NCI-H1694 treated with DMSO at 0.1 percent for 48 hours (cell line): ENCODE measurements around the gene OTOG.

Experiments used
- DNase-seq: peaks from one replicate; lab custom pipeline; 2025; lab: John Stamatoyannopoulos, UW

Gene OTOG

DNA sequence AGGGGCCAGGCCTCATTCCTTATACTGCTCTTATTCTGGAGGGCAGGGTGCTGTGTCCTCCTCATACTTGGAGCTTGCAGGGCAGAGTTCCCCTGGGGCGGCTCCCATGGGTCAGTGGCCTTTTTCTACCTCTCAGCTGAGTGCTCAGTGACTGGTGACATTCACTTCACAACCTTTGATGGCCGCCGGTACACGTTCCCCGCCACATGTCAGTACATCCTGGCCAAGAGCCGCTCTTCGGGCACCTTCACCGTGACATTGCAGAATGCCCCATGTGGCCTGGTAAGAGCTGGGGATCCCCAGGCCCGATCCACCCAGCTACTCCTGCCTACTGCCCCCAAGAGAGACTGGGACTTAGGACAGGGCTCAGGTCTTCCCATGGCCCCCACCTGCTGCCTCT lies 14.5 kb downstream of the OTOG start:
- no peak for DNase-seq

DNA sequence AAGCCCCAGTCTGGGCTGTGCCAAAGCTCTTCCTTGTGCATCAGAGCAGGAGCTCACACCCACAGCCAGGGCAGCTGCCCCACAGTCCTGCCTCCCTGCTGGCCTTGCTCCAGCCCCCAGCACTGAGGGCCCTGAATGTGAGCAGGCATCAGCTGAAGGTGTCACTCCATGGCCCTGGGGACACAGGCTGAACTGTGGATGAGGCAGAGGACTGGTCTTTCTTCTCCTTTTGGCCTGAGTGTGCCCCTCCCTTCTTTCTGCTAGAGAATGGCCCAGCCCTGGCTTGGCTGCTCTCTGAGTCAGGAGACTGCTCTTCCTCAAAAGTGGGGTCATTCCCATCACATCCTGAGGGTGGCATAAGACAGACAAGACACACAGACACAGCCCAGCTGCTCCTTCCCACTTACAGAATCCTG lies 16.2 kb downstream of the OTOG start:
- DNase-seq: no peak

DNA sequence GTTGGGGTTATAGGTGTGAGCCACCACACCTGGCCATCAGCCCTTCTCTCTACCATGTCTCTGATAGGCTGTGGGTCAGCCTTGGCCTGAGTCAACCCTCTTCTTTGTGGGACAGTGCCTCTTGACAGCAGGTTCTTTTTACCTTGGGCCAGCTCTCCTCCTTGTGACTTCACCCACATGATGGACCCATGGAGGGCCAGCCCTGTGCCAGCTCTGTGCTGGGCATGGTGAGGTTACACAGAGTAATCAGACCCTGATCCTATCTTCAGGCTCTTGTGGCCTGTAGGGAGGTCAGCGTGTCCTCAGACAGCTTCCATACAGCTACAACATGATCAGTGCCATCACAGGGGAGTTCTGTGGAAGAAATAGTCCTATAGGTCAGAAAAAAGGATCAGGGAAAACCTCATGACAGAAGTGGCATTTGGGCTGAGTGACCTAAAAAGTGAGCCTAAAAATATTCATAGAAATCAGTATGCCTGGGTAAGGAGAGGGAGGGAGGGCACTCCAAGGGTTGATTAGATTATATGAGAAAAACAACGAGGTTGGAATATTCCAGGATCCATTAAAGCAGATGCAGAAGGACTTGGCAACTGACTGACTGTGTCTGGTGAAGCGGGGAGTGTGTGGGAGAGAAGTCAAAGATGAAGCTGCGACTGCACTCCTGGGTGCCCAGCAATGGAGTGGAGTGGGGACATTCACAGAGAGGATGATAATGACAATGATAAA lies 17.1 kb downstream of the OTOG start:
- DNase-seq: no peak

DNA sequence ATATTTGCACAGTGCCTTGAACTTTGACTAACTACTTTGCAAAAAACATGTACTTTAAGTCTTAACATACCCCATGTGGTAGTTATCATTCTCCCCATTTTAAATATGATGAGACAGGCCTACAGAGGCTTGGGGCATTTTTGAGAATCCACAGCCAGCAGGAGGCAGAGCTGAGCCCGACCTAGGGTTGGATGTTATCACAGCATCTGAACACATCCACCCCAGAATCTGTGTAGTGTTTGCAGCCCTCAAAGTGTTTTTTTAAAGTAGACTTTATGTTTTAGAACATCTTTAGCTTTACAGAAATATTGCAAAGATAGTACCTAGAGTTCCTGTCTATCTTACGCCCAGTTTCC lies 17.6 kb downstream of the OTOG start:
- DNase-seq: no peak

DNA sequence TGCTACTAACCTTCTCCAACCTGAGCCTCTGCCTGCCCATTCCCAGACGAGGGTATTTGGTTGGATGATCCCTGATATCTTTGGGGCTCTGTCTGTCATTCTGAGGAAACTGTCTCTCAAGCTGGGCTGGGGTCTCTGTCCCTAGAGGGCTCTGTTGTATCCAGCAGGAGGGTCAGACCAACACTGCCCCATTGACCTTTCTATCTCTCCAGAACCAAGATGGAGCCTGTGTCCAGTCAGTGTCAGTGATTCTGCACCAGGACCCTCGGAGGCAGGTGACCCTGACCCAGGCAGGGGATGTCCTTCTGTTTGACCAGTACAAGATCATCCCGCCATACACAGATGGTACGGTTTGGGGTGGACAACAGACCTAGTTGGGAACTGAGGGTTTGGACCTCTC lies 21.9 kb downstream of the OTOG start:
- no peak for DNase-seq

DNA sequence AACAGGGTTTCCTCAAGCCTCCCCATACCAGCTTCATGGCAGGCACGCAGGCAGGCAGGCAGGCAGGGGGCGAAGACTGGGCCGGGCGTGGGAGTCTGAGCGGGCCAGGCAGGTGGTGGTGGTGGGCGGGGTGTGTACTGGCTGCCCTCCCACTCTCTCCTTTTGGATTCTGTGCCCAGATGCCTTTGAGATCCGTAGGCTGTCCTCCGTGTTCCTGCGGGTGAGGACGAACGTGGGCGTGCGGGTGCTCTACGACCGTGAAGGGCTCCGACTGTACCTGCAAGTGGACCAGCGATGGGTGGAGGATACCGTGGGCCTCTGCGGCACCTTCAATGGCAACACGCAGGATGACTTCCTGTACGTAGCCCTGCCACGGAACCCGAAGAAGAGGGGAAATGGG lies 23.0 kb downstream of the OTOG start:
- DNase-seq: no peak

DNA sequence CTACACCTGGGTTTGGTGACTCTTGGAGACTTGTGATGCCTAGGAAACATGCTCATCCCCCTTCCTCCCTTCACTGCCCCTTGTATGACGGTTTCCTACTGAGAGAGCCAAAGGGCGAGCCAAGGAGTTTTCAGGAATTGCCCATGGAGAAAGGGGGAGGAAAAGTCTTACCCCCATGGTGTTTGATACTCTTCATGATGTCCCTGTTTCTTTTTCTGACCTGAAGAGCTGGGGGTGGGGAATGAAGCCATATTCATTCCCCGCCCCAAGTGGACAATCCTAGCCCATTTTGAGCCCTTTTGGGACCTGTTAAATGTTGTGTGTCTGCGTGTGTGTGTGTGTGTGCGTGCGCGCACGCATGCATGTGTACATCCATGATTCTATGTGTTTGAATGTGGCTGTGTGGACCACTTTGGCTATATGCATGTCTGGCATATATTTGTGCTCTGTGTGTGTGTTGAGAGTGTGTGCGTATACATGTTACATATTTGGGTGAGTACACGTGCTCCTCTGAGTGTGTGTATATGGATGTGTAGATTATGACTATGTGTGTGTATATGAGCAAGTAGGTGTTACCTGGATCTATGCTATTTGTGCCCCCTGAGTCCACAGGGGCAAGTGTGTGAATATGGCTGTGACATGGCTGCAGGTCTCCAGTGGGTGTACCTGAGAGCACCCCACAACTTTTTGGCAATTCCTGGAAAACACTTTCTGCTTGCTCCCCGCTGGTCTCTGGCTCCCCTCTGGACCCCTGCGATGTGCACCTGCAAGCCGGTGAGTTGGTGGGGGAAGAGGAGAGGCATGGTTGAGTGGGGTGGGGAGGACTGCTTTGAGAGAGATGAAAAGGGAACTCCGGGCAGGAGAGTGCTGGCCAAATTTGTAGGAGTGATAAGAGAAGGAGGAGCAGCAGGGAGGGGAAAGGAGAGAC lies 24.6 kb downstream of the OTOG start:
- DNase-seq: no peak

DNA sequence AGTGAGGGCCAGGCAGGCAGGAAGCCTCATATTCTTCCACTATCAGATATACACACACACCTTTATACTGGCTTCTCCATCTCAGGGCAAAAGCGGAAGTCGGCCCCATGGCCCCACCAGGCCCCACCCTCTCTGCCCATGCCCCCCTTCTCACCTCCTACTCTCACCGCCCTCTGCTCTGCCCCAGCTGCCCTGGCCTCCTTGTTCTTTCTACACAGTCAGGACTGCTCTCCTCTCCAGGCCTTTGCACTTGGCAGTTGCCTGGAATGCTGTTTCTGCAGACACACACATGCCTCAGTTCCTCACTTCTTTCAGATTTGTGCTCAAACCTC lies 25.3 kb downstream of the OTOG start:
- no peak for DNase-seq

DNA sequence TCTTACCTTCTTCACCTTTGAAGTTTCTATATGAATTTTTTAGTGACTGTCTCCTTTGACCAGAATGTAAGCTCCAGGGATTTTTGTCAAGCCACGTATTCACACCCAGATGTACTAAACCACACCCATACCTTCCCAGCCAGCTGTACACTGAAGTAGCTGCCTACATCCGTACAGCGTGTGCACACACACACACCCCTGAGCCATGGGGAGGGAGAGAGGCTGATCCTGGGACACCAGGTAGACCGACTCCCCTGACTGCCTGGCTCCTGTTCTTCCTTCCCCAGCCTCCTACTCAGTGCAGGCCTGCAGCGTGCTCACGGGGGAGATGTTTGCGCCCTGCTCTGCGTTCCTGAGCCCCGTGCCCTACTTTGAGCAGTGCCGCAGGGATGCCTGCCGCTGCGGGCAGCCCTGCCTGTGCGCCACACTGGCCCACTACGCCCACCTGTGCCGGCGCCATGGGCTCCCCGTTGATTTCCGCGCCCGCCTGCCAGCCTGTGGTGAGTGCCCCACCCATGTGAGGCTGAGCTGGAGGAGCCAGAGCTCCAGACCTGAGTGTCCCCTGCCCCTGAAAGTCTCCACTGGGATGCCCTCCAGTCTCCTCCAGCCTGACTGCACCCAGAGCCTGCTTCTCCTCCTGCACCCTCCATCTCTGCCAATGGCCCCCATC lies 25.9 kb downstream of the OTOG start:
- DNase-seq: no peak

DNA sequence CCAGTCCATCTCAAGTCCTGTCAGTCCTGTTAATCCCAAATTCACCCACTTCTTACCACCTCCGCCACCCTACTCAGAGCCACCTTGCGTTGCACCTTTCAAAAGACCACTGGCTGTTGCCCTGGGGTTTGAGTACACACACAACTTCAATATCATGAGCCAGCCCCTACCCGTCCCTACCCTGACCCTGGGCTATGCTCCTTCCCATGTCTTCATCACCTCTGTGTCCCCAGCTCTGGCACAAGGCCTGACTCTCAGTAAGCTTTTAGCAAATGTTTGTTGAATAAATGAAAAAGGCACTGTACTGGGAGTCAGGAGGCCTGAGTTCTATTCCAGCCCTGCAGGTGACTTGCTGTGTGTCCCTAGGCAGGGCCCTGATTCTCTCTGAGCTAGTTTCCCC lies 26.5 kb downstream of the OTOG start:
- no peak for DNase-seq

DNA sequence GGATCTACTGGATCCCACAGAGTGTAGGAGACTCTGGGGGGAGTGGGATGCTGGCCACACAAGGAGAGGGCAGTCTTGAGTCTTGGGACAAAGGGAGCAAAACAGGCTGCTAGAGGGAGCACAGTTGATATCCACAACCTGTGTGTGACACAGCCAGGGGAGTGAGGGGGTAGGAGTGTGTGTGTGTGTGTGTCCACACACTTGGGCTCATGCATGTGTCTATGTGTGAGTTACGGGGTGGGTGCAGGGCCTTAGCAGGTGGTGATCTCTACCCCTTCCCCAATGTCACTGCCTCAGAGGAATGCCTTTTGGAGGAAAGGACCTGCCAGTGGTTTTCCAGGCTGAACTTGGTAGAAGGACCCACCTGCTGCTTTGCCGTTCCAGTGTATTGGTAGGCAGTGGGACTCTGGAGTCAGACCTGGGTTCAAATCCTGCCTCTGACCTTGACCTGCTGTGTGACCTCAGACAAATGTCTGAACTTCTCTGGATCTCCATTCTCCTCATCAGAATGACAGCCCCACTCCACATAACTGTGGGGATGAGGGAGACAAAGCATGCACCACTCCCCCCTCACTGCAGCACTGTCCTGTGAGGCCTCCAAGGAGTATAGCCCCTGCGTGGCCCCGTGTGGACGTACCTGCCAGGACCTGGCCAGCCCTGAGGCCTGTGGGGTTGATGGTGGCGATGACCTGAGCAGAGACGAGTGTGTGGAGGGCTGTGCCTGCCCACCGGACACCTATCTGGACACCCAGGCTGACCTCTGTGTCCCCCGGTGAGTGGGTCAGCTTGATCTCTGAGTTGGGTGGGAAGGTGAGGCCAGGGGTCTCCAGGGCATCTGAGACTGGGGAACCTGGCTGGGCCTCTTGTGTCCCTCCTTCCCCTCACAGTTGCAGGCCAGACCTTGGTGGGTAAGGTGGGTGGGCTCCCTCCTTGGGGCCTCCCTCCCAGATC lies 27.4 kb downstream of the OTOG start:
- no peak for DNase-seq

DNA sequence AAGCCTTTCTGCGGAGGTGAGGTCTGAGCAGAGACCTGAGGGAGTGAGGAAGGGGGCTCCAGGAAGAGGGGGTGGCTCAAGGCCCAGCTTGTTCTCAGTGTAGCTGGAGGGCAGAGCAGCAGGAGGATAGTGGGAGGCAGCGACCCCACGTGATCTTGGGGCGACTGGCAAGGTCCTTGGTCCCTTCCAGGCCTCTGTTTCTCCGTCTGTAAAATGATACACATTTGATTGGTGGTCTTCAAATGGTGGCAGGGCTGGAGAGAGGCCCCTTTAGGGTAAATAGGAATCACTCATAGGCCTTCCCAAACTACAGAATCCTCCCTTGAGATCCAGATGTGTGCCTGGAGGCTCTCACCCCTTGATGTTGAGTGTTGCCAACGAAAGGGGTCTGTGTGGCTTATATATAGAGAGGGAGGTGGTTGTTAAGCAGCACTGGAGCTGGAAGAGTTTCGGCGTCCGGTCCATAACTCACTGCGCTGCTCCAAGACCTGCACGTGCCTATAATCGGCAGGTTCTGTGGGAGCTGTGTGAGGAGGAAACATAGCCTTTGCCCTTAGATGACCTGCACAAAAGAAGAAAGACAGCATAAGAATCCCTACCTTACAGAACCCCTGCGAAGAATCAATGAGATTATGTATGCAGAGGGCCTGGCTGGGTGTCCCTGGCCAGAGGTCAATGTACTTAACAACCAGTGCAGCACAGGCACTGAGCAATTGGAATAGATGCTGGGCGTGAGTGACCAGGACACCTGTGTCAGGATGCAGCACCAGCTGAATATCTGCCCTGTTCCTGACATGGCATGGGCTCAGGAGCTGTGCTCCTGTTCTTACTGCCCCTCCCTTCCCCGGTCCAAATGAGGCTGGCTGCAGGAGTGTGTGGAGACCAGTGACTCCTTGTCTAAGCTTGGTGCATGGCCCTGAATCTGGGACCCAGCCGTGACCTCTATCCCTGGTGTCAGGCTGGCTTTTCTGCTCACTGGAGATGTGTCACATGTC lies 28.7 kb downstream of the OTOG start:
- DNase-seq: no peak

DNA sequence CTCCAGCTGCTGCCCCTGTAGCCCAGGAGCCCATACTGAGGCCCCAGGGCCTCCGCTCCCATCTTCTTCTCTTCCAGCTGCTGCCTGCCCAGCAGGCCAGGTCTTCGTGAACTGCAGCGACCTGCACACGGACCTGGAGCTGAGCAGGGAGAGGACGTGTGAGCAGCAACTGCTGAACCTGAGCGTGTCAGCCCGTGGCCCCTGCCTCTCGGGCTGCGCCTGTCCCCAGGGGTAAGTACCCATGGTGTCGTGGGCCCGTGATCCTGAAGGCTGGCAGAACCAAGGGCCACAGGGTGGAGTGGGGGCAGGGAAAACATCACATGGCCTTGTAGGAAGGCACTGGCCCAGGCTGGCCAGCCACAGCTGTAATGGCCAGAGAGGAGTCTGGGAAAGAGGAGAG lies 31.2 kb downstream of the OTOG start:
- DNase-seq: no peak

DNA sequence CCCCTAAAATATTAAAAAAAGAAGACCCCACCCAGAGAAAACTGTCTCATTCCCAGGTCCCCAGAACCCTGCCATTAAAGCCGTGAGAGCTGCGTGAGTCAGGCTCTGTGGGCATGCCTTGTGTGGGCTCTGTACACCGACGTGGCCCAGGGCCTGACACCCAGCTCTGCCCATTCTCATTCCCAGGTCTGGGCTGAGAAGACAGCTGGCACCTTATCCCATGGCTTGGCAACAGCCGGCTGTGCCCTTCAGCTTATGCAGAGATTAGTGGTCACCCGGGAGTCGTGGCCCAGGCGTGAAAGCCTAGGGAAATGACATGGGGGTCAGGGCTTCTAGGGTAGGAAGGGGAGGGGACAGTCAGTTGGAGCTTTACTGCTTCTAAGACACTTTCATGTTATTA lies 31.9 kb downstream of the OTOG start:
- no peak for DNase-seq

DNA sequence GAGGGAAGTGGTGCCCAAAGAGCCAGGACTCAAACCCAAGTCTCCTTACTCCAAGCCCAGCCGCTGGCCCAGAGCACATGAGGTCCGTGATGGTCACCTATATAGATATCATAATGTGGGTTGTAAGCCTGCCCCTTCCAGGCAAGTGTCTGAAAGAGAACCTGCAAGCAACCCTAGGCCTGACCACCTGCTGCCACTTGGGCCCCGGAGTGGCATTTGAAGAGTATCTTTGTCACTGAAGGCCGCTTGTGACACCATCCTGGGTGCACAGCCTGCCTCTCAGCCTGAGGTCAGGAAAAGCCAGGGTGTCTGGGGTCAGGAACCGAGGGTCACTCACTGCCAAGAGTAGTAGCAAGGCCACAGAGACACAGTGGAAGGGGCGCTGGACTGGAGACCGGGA lies 32.4 kb downstream of the OTOG start:
- no peak for DNase-seq

DNA sequence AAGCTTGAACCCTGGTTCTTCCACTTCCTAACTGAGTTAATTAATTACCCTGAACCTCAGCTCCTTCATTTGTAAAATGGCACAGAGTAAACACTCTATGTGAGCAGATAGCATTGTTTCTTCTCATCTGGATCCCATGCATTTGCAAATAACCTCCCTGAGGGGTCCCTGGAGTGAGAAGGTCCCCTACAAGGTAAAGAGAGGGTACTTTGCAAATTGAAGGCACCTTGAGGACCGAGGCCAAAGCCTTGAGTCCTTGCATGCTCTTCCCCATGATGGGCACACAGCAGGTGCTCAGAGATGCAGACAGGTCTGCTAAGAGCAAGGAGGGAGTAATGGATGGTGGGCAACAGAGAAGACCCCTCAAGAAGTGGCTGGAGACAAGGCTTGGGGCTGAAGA lies 33.2 kb downstream of the OTOG start:
- no peak for DNase-seq

DNA sequence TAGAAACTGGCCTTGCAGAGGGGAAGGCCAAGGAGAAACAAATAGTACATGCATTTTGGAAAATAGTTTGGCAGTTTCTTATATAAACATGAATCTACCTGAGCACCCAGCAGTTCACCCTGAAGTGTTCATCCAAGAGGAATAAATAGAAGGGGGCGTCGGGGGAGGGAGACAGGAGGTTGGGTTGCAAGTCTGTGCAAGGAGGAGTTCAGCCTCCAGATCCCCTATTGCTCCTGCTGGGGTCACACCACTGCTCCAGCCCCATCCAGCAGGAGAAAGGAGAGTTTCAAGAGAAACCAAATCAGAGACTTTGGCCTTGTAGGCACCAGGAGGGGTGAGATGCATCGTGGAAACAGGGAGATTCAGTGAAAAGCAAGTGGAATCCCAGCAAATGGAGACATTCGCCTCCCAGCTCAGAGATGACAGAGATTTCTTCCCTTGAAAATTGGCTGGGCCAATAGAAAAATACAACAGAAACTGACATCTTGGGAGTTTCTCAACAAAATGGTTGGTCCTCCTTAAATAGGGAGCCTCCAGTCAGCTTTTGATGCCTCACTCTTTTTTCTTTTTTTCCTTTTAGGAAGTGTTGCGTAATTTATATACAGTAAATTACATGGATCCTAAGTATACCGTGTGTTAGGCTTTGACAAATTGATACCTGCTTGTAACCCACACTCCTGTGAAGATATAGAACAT lies 34.1 kb downstream of the OTOG start:
- no peak for DNase-seq

DNA sequence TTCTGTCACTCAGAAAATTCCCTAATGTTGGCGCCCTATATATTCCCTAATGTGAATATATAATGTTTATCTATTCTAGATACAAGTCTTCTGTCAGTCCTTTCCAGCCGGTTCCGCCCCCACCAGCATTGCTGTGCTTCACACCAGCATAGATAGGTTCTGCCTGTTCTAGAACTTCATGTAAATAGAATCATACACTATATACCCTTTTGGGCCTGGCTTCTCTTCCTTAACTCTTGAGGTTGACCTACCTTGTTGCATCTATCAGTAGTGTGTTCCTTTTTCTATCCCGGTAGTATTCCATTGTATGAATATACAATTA lies 34.6 kb downstream of the OTOG start:
- no peak for DNase-seq

DNA sequence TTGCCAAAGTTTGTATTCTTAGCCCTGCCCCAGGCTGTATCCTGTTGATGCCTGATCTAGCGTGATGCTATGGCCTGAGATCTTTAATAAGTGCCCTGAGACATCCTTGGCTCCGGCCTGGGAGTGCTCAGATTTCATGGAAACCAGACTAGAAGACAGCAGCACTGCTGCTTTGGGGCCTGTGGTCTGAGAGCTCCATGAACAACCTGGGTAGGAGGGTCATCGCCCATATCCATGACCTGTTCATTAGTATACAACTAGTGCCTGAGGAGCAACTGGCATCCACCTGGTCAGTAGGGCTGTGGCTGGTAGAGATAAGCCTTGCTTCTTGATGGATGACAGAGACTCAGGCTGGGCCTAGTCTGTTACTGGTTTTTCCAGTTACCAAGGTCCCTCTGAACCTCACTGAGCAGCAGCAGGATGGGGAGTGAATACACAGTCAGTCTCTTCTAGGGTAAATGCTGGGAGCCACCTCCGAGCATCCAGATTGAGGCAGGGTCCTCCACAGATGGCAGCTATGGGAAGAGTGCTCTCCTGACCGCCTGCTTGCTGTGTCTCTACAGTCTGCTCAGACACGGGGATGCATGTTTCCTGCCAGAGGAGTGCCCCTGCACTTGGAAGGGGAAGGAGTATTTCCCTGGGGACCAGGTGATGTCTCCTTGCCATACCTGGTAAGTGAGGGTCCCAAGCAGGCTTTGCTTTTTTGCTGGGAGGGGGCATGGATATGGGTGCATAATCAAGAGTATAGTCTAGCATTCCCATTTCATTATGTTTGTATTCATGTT lies 39.0 kb downstream of the OTOG start:
- DNase-seq: no peak

DNA sequence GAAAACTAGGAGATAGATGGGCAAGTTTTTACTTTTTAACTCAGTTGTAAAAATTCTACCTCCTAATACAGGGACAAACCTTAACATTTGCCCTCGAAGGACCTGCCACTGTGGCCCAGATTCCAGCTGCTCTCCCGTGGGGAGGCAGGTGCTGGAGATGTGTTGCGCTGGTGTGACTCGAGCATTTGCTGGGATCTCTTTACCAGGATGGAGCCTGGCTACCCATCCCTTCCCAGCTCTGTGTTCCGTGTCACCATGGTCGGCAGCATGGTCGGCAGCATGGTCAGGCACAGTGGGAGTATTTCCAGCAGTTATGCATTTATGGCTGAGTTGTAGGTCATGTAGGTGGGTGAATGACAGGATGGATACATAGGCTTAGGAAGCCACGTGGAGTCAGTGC lies 41.1 kb downstream of the OTOG start:
- no peak for DNase-seq
